HTERT RPE-1 (cell line): ENCODE results near the gene CBX2.

ENCODE experiments used
- in situ Hi-C: fragments of 300-500 bp; cut with MboI; formaldehyde crosslinking; loops from 4 replicates; pipeline ENCODE4 v1.14.3; 2020; ENCODE audit warnings: low sequenced_read_pairs

CBX2 gene

DNA sequence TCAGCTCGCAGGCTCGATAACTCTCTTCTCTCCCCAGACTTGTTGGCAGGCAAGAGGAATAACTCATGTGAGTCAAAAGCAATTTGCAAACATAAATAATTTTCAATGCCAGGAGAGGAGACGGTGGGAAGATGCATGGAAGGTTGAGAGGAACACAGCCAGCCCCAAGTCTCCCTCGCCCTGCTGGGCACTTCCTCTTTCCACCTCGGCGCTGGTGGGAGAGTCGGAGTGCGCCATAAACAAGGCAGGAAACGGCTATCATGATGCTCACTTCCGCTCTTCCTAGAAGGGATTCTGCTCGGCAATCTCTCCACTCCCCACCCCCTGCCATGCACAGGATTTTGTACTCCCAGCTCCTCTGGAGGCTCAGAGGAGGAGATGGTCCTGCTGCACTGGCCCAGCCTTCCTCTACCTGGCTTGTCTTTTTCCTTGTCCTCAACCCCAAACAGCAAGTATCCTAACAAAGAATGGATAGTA is 48.3 kb downstream of the CBX2 start:
- in situ Hi-C loops = no loop called here

- in situ Hi-C loops = no loop called here
Measured at GRCh38 chr17:79826841-79827578, 49.1 kb downstream of the CBX2 start.

DNA sequence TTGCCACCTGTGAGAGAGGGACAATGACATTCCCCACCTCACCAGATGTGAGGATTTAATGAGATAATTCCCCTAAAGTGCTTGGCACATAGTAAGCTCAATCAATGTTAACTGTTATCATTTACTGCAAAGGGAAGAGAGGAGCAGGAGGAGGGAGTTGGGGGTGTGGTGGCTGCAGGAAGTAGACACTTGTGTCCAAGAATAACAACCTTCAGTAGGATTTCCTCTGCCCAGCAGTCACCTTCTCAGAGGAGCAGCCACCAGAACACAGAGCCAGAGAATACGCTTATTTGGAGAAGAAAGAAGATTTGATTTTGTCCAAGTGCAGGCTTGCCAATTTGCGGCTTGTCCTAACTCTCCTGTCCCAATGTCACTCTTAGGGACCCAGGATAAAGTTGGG is 51.1 kb downstream of the CBX2 start:
- in situ Hi-C loops = no loop called here

GRCh38 chr17:79829457-79829856 is 51.5 kb downstream of the CBX2 start:
- in situ Hi-C loops = no loop called here

DNA sequence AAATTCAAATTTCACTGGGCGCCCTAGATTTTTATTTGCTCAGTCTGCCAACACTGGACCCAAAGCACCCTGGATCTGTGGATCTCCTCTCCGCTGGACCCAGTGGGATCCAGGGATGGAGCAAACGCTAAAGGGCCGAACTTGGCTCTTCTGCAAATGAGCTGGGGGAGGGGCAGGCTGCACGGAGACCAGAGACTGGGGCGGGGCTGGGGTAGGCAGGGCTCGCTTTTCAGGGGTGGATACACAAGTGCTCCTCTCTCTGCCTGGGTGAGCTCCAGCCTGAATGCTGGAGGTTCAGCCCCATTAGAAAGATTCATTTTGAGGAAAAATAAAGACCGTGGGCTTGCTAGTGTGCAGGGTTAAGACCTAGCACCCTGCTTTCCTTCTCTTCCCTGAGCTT is 52.4 kb downstream of the CBX2 start:
- in situ Hi-C loops = no loop called here

- in situ Hi-C loops = no loop called here
Measured at GRCh38 chr17:79830763-79831264, 52.9 kb downstream of the CBX2 start.

- in situ Hi-C loops = no loop called here
Measured at GRCh38 chr17:79831265-79832217, 53.6 kb downstream of the CBX2 start.

GRCh38 chr17:79832218-79833109 is 54.5 kb downstream of the CBX2 start:
- in situ Hi-C loops = no loop called here

- in situ Hi-C loops = no loop called here
Measured at GRCh38 chr17:79833110-79833450, 55.1 kb downstream of the CBX2 start.

GRCh38 chr17:79833744-79834564 is 56.0 kb downstream of the CBX2 start:
- in situ Hi-C loops = no loop called here

- in situ Hi-C loops = no loop called here
Measured at GRCh38 chr17:79834565-79835469, 56.9 kb downstream of the CBX2 start.

DNA sequence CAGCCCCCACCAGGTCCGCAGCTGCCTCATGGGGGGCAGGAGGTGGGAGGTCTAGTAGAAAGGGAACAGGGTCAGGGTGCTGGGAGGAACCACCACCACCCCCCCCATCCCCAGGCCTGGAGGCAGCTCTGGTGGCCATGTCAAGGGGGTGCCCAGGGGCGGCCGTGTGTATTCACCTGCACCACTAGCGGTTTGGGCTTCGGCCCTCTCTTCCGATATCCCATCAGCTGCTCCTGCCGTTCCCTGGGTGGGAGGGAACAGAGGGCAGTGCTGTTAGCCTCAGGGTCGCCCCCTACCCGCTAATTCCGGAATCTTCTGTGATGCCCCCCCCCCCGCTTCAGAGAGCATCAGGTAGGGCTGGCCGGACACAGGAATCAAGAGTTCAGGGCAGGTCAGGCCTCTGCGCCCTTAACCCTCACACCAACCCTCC is 57.5 kb downstream of the CBX2 start:
- in situ Hi-C loops = no loop called here

- in situ Hi-C loops = no loop called here
Measured at GRCh38 chr17:79835953-79836509, 58.1 kb downstream of the CBX2 start.

GRCh38 chr17:79836510-79836971 is 58.6 kb downstream of the CBX2 start:
- in situ Hi-C loops = no loop called here

DNA sequence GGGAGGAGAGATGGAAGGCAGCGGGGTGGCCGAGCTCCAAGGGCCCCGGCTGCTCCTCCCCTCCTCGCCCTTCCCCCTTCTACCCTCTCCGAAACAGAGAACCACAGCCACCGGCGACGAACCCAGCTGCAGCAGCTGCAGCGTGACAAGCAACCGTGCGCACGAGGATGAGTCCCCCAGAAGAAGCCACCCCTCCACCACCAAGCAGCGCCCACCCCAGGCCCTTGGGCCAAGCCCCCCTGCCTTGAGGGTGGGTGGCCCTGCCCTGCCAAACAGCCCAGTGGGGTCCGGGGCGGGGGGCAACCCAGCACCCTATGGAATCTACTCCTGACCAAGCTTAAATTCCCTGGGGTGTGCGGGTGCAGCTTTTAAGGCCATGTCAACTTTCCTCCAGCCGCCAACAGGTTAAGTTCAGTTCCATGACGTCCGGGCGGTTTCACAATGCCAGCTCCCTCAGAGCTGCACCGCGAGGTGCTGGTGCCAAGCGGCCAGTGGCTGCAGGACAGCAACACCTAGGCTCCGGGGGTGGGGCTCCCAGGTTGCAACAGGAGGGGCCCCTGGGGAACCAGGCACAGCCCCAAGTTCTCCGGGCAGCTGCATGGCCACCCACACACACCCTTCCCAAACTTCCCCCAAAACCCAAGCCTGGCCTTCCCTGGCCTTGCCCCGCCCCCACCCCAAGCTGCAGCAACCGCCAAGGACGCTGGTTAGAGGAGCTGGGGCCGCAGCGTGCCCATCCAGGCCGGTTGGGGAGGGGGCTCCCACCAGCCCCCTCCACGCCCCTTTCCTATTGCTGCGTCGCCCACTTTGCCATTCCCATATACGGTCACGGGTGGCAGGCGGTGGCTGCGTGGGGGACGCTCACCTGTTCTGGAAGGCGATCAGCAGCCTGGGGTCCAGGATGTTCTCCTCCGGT is 59.3 kb downstream of the CBX2 start:
- in situ Hi-C loops = no loop called here
